MM.1S (cell line): Measurements from ENCODE around the gene SAMD4A.

Experiments used
- EZH2 ChIP-seq: fragments of 300-600 bp; sonication (generic); optimal IDR thresholded peaks from 2 replicates; pipeline ENCODE3; 2017; ENCODE audit warnings: low read depth, mild to moderate bottlenecking, antibody characterized with exemption, low read length, mixed read lengths
- EZH2phosphoT487 ChIP-seq: fragments of 300-600 bp; sonication (generic); IDR thresholded peaks from 2 replicates; pipeline ENCODE4 v1.6.1; 2018; ENCODE audit warnings: antibody characterized with exemption, low read length
- TF ChIP-seq, protein P1 (sequence below): fragments of 300-600 bp; sonication (generic); IDR thresholded peaks from 2 replicates; pipeline ENCODE4 v1.5.1; 2016; ENCODE audit warnings: antibody characterized with exemption, low read length, mixed read lengths

DNA sequence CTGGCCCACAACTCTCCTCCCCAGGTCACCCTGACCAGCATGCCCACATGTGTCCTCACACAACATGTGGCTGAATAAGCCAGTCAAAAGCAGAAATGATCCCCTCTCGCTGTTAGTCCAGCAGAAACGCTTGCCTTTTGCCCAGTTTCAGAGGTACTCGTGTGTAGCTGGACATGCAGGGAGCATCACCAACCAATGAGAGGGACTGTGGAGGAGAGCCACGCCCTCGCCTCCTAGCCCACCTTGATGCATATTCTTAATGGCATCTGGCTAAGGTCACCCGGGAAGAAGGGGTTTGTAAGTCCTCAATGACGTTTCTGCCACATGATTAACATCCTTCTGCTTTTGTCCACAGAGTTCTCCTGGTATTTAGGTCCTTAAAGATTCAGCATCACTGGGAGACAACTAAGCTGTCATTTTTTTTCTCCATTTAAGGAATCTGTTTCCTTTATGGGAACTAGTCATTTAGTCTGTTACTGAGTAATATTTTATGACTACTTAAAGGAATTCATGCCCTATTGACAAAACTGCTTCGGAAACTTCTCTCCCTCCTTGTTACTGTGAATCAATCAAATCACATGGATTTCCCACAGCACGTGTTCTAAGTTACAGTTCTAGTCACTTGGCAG, 201.7 kb downstream of the SAMD4A start:
- TF ChIP-seq, protein P1, sequence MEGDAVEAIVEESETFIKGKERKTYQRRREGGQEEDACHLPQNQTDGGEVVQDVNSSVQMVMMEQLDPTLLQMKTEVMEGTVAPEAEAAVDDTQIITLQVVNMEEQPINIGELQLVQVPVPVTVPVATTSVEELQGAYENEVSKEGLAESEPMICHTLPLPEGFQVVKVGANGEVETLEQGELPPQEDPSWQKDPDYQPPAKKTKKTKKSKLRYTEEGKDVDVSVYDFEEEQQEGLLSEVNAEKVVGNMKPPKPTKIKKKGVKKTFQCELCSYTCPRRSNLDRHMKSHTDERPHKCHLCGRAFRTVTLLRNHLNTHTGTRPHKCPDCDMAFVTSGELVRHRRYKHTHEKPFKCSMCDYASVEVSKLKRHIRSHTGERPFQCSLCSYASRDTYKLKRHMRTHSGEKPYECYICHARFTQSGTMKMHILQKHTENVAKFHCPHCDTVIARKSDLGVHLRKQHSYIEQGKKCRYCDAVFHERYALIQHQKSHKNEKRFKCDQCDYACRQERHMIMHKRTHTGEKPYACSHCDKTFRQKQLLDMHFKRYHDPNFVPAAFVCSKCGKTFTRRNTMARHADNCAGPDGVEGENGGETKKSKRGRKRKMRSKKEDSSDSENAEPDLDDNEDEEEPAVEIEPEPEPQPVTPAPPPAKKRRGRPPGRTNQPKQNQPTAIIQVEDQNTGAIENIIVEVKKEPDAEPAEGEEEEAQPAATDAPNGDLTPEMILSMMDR: no peak
- no peak for TF ChIP-seq EZH2
- no peak for TF ChIP-seq EZH2phosphoT487
